OCI-LY3 (cell line): Measurements from ENCODE around the gene MYOCD.

Source experiments
- EZH2phosphoT487 ChIP-seq: fragments of 200-600 bp; shearing (Covaris generic); IDR thresholded peaks from 2 replicates; pipeline ENCODE4 v1.6.1; 2018; ENCODE audit warnings: antibody characterized with exemption, mixed run types, low read depth
- TF ChIP-seq, protein P1 (sequence below): fragments of 200-600, 300-600 bp; sonication (generic); IDR thresholded peaks from 2 replicates; pipeline ENCODE4 v1.5.1; 2014; ENCODE audit warnings: antibody characterized with exemption, low read length, low read depth

DNA sequence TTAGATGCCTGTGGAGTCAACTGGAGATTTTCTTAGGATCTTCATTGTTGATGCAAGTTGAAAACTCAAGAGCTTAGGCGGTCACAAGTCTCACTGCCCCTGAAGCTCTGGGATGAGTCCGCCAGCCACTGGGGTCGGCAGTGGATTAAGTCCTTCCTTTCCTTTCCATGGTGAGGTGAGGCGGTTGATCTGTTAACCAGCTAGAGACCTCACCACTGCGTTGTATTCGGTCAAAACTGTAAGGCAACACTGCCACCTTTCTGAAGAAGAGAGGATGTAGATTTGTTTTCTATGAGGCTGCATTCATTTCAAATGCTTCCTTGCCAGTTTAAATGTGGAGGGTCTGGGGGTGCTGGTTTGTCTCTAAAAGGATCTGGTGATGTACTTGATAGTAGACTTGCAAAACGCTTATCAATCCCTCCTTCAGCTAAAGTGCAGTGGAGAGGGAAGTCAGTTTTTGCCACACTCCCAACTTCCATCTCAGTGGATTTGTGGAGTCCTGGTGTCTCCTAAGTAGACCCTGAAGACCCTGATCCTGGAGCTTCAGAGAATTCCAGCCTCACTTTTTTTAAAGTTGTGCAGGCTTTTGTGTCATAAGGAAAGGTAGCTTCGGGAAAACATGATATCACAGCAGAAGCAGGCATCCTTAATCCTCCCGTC lies 1.7 kb downstream of the MYOCD start:
- TF ChIP-seq, protein P1, sequence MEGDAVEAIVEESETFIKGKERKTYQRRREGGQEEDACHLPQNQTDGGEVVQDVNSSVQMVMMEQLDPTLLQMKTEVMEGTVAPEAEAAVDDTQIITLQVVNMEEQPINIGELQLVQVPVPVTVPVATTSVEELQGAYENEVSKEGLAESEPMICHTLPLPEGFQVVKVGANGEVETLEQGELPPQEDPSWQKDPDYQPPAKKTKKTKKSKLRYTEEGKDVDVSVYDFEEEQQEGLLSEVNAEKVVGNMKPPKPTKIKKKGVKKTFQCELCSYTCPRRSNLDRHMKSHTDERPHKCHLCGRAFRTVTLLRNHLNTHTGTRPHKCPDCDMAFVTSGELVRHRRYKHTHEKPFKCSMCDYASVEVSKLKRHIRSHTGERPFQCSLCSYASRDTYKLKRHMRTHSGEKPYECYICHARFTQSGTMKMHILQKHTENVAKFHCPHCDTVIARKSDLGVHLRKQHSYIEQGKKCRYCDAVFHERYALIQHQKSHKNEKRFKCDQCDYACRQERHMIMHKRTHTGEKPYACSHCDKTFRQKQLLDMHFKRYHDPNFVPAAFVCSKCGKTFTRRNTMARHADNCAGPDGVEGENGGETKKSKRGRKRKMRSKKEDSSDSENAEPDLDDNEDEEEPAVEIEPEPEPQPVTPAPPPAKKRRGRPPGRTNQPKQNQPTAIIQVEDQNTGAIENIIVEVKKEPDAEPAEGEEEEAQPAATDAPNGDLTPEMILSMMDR = peak; percentile 63
- no peak for TF ChIP-seq EZH2phosphoT487
